ENCODE data around the gene CPEB3.
"Not testable (repeated sequence)": the region's sequence is repeated elsewhere in the genome, so short reads cannot be mapped to it uniquely, and the experiment has no call there.

Gene CPEB3

GRCh38 chr10:92087750-92088395 is 203.0 kb downstream of the CPEB3 start:
- peak; percentile 63 for DNase-seq

GRCh38 chr10:92082583-92083280 is 208.1 kb downstream of the CPEB3 start:
- no peak for DNase-seq

- no peak for DNase-seq
These were observed 209.2 kb downstream of the CPEB3 start for GRCh38 chr10:92081641-92082040.

- no peak for DNase-seq
These were observed 210.6 kb downstream of the CPEB3 start for GRCh38 chr10:92080244-92080643.

- DNase-seq: no peak
These were observed 211.9 kb downstream of the CPEB3 start for GRCh38 chr10:92079003-92079402.

GRCh38 chr10:92076722-92077121 is 214.2 kb downstream of the CPEB3 start:
- no peak for DNase-seq

- no peak for DNase-seq
These were observed 215.0 kb downstream of the CPEB3 start for GRCh38 chr10:92075829-92076228.

GRCh38 chr10:92074126-92074887 is 216.6 kb downstream of the CPEB3 start:
- DNase-seq: no peak

GRCh38 chr10:92068900-92069299 is 222.0 kb downstream of the CPEB3 start:
- no peak for DNase-seq

- no peak for DNase-seq
These were observed 224.5 kb downstream of the CPEB3 start for GRCh38 chr10:92066386-92066785.

GRCh38 chr10:92064506-92064905 is 226.4 kb downstream of the CPEB3 start:
- DNase-seq: no peak

- no peak for DNase-seq
These were observed 228.6 kb downstream of the CPEB3 start for GRCh38 chr10:92062273-92062672.

- DNase-seq: no peak
These were observed 236.1 kb downstream of the CPEB3 start for GRCh38 chr10:92054807-92055206.

GRCh38 chr10:92052741-92053140 is 238.1 kb downstream of the CPEB3 start:
- no peak for DNase-seq

GRCh38 chr10:92052088-92052487 is 238.8 kb downstream of the CPEB3 start:
- DNase-seq: no peak

- no peak for DNase-seq
These were observed 243.7 kb downstream of the CPEB3 start for GRCh38 chr10:92047215-92047614.

GRCh38 chr10:92045641-92046106 is 245.2 kb downstream of the CPEB3 start:
- no peak for DNase-seq

GRCh38 chr10:92042541-92042940 is 248.3 kb downstream of the CPEB3 start:
- DNase-seq: no peak

- DNase-seq: no peak
These were observed 251.9 kb downstream of the CPEB3 start for GRCh38 chr10:92038949-92039348.

GRCh38 chr10:92033070-92033469 is 257.8 kb downstream of the CPEB3 start:
- not testable (repeated sequence) for DNase-seq

- DNase-seq: no peak
These were observed 259.3 kb downstream of the CPEB3 start for GRCh38 chr10:92031580-92031979.

GRCh38 chr10:92027141-92027540 is 263.7 kb downstream of the CPEB3 start:
- no peak for DNase-seq

GRCh38 chr10:92025340-92025739 is 265.5 kb downstream of the CPEB3 start:
- not testable (repeated sequence) for DNase-seq

GRCh38 chr10:92024700-92025099 is 266.2 kb downstream of the CPEB3 start:
- DNase-seq: no peak

Measured in NCI-H2227 treated with DMSO at 0.1 percent for 48 hours (cell line).